Prostate gland (tissue), 2 donors: ENCODE measurements around the gene CDYL. TPM values are rescaled to one million over a fixed set of nuclear protein-coding genes. Genes with fewer than 3 reads are reported as not detected.

Experiments
- DNase-seq: peaks from one replicate; pipeline ENCODE4 v3.0.0-alpha.2; 2019; ENCODE audit warnings: low spot score
- H3K27ac ChIP-seq, 2 donors: fragments of 200-600 bp; sonication (generic); 2 replicates each; pipeline ENCODE4 v1.5.1; 2017 to 2019
- H3K27me3 ChIP-seq: fragments of 200-600 bp; sonication (generic); replicated peaks from 2 replicates; pipeline ENCODE4 v1.5.1; 2019; ENCODE audit not compliant: insufficient read depth
- H3K36me3 ChIP-seq, 2 donors: fragments of 200-600 bp; sonication (generic); 1 replicate in 1 of 2; 2 replicates in 1 of 2; pipeline versions ENCODE4 v1.5.1 to v1.8.1; 2017 to 2019
- H3K4me1 ChIP-seq: fragments of 200-600 bp; sonication (generic); replicated peaks from 2 replicates; pipeline ENCODE4 v1.5.1; 2019
- H3K4me3 ChIP-seq, 2 donors: fragments of 200-600 bp; sonication (generic); 2 replicates each; pipeline ENCODE4 v1.5.1; 2017 to 2019
- H3K9me3 ChIP-seq: fragments of 200-600 bp; sonication (generic); 2 replicates; pipeline ENCODE4 v1.5.1; 2017
- POLR2A ChIP-seq: fragments of 450-650 bp; IDR thresholded peaks from one replicate; pipeline ENCODE4 v1.6.1; 2016; ENCODE audit warnings: antibody characterized with exemption, mild to moderate bottlenecking
- POLR2AphosphoS5 ChIP-seq: sonication (generic); formaldehyde crosslinking; IDR thresholded peaks from one replicate; pipeline ENCODE4 v1.6.1; 2017; ENCODE audit warnings: antibody characterized with exemption
- WGBS: methylation state at CpG from one replicate; pipeline ENCODE4 v1.1.5; 2018; 5-methylcytosine and 5-hydroxymethylcytosine counted together
- intact Hi-C: fragments of 100-400 bp; cut with DNase I; formaldehyde crosslinking; loops from one replicate; pipeline ENCODE4 v1.14.2; 2022
- total RNA-seq, 2 donors: library from RNA; depleted of rRNA; stranded (reverse); fragments of >200 nt; gene quantifications; one replicate each; pipeline ENCODE4 v1.1.0, GENCODE V29; 2016
- TF ChIP-seq, protein P1 (sequence below), 4 experiments: fragments of 200-600 bp in 2 of 4; fragments of 450-650 bp in 2 of 4; sonication (generic) in 2 of 4; IDR thresholded peaks; 1 replicate in 3 of 4; 2 replicates in 1 of 4; pipeline ENCODE4 v1.5.1; 2016 to 2019; ENCODE audit warnings: antibody characterized with exemption in 4 of 4, mild to moderate bottlenecking in 2 of 4, moderate library complexity in 2 of 4

Gene CDYL
- total RNA-seq, 2 donors from 2014 or later: 28.1 to 54.5 TPM

DNA sequence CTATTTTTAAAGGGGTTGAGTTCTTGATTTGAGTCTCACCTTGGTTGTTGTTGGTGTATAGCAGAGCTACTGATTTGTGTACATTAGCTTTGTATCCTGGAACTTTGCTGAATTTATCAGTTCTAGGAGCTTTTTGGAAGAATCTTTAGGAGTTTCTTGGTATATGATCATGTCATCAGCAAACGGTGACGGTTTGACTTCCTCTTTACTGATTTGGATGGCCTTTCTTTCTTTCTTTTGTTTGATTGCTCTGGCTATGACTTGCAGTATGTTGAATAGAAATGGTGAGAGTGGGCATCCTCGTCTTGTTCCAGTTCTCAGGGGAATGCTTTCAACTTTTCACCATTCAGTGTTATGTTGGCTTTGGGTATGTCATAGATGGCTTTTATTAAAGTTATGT lies 64.0 kb downstream of the CDYL start:
- Histone ChIP-seq H3K4me1 (no peaks in the 10 kb centered on the region), H3K27ac (no peak overlapping the region), H3K4me3 (no peak overlapping the region), H3K9me3 (no peaks in the 10 kb centered on the region), H3K36me3 (no peaks in the 10 kb centered on the region), H3K27me3 (no peaks in the 10 kb centered on the region)
- intact Hi-C loops: no loop called here
- DNase-seq: no peak
- WGBS: 98% methylated on average over 3 of the region's 3 CpGs
- TF ChIP-seq POLR2A (no peak), POLR2AphosphoS5 (no peak)
- TF ChIP-seq, protein P1, sequence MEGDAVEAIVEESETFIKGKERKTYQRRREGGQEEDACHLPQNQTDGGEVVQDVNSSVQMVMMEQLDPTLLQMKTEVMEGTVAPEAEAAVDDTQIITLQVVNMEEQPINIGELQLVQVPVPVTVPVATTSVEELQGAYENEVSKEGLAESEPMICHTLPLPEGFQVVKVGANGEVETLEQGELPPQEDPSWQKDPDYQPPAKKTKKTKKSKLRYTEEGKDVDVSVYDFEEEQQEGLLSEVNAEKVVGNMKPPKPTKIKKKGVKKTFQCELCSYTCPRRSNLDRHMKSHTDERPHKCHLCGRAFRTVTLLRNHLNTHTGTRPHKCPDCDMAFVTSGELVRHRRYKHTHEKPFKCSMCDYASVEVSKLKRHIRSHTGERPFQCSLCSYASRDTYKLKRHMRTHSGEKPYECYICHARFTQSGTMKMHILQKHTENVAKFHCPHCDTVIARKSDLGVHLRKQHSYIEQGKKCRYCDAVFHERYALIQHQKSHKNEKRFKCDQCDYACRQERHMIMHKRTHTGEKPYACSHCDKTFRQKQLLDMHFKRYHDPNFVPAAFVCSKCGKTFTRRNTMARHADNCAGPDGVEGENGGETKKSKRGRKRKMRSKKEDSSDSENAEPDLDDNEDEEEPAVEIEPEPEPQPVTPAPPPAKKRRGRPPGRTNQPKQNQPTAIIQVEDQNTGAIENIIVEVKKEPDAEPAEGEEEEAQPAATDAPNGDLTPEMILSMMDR (IDR thresholded peaks at IDR 0.05): no peak

DNA sequence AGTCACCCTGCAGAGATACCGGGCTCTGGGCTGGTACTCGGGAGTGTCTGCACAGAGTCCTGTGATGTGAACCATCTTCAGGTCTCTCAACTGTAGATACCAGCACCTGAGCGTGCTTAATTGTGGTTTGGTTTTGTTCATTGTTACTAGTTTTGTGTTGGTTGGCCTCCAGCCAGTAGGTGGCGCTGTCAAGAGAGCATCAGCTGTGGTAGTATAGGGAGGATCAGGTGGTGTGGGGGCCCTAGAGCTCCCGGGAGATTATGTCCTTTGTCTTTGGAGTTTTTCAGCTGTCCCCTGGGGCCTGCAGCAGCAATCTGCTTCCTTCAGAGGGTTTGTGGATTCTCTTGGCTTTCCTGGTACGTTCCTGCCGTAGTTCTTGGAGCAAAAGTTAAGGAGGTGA lies 67.9 kb downstream of the CDYL start:
- H3K36me3 ChIP-seq: no peaks in the 10 kb centered on the region
- TF ChIP-seq POLR2AphosphoS5 (no peak), POLR2A (no peak)
- TF ChIP-seq, protein P1 (IDR thresholded peaks at IDR 0.05): no peak
- DNase-seq: no peak
- H3K27me3 ChIP-seq: no peaks in the 10 kb centered on the region
- no peak overlapping the region for H3K27ac ChIP-seq
- WGBS: 97% methylated on average over 7 of the region's 7 CpGs
- H3K4me3 ChIP-seq: no peak overlapping the region
- intact Hi-C loops: no loop called here
- no peaks in the 10 kb centered on the region for H3K9me3 ChIP-seq
- H3K4me1 ChIP-seq: no peaks in the 10 kb centered on the region

DNA sequence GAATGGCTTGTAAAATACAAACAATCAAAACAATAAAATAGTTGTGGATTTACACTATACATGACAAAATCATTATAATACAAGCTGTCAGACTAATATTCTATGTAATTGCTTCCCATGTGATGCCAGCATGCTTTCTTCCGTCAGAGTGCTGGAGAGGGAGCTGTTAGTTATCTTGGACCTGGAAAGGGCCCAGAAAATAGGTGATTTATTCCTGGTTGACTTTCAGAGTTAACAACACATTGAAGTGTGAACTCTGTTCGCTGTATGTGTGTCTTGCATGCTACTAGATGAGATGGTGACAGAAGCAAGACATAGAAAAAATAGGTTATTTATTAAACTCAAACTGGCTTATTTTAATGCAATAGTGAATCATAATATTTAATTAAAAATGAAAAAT lies 70.2 kb downstream of the CDYL start:
- H3K27me3 ChIP-seq: no peaks in the 10 kb centered on the region
- no peak for TF ChIP-seq POLR2A
- TF ChIP-seq, protein P1 (IDR thresholded peaks at IDR 0.05): no peak
- no peak for TF ChIP-seq POLR2AphosphoS5
- no peaks in the 10 kb centered on the region for H3K36me3 ChIP-seq
- intact Hi-C loops: no loop called here
- no peaks in the 10 kb centered on the region for H3K4me1 ChIP-seq
- no peaks in the 10 kb centered on the region for H3K9me3 ChIP-seq
- no peak for DNase-seq
- no peak overlapping the region for H3K27ac ChIP-seq
- 93% methylated on average over 2 of the region's 2 CpGs for whole genome bisulfite sequencing
- H3K4me3 ChIP-seq: no peak overlapping the region

DNA sequence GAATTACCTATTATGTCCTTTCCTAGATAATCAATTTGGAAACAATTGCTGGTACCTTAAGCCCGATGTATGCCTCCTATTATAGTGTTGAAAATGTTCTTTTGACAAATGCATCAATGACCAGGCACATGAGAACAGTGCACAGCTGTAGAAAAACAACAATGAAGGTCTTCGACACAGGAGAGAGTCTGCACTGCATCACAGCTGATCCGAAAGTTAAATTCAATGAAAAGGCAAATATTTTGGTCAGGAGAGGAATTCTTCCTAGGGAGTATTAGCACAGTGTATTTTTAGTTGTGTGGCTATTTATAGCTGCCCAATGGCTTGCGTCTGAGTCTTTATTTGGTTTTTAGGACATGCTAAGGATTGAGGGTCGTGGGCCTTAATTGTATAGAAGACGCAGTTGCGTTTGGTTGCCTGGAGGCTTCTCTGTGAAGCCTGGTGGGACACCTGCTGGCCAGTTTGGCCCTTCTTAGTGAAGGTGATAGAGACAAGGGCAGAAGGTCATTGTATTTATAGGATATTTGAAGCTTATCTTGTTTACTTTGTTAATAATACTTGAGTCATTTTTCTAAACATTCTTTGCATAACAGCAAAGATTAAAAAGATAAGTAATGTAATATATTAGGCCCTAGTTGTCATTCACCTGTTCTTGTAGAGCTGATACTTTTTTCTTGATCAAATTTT lies 72.3 kb downstream of the CDYL start:
- H3K4me3 ChIP-seq: no peak overlapping the region
- no peaks in the 10 kb centered on the region for H3K36me3 ChIP-seq
- no peak for DNase-seq
- intact Hi-C loops: no loop called here
- no peaks in the 10 kb centered on the region for H3K9me3 ChIP-seq
- no peaks in the 10 kb centered on the region for H3K4me1 ChIP-seq
- TF ChIP-seq, protein P1 (IDR thresholded peaks at IDR 0.05): no peak
- TF ChIP-seq POLR2AphosphoS5 (no peak), POLR2A (no peak)
- WGBS: 73% methylated on average over 7 of the region's 7 CpGs
- H3K27me3 ChIP-seq: no peaks in the 10 kb centered on the region
- no peak overlapping the region for H3K27ac ChIP-seq
